ENCODE results near the gene OXCT1.
A peak's percentile ranks its signal among the peaks of the same experiment; 100 is the strongest.

The OXCT1 gene

DNA sequence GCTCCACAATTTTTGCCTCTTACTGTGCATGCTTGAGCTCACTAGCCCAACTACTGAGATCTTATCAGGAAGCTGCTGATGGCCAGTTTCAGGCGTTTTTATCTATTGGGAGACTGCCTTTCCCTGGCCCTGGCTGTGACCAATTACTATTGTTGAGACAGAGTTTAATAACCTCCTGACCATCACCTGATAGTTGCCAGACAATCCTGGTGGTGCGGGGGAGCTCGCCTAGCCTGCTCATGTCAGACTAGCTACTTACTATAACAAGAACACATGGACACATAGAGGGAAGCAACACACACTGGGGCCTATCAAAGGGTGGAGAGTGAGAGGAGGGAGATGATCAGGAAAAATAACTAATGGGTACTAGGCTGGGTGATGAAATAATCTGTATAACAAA, 13.0 kb upstream of the OXCT1 start:
- ATAC-seq (replicated peaks) (no peak), DNase-seq (no peak)
- Mint-ChIP-seq H3K4me3 (no peak overlapping the region), H3K4me1 (no peaks in the 10 kb centered on the region), H3K36me3 (no peaks in the 10 kb centered on the region), H3K27ac (no peak overlapping the region), H3K27me3 (peaks cover 28 to 53% of the 10 kb centered on the region in 2 donors), H3K9me3 (peaks cover 0 to 3% of the 10 kb centered on the region in 2 donors)

DNA sequence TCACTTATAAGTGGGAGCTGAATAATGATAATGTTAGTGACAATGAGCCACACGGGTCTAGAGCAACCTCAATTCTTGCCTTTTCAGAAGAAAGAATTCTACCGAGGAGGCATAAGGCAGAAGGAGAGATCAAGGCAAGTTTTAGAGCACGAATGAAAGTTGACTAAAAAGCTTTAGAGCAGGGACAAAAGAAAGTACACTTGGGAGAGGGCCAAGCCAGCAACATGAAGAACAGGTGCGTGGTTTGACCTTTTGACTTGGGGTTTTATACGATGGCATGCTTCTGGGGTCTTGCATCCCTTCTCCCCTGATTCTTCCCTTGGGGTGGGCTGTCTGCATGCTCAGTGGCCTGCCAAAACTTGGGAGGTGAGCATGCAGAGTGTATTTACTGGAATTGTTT, 12.5 kb upstream of the OXCT1 start:
- DNase-seq, result no peak
- Mint-ChIP-seq H3K27me3 (peaks cover 27 to 48% of the 10 kb centered on the region in 2 donors), H3K4me3 (no peak overlapping the region), H3K9me3 (peaks cover 0 to 3% of the 10 kb centered on the region in 2 donors), H3K4me1 (no peaks in the 10 kb centered on the region), H3K27ac (no peak overlapping the region), H3K36me3 (no peaks in the 10 kb centered on the region)
- no peak for ATAC-seq (replicated peaks)

DNA sequence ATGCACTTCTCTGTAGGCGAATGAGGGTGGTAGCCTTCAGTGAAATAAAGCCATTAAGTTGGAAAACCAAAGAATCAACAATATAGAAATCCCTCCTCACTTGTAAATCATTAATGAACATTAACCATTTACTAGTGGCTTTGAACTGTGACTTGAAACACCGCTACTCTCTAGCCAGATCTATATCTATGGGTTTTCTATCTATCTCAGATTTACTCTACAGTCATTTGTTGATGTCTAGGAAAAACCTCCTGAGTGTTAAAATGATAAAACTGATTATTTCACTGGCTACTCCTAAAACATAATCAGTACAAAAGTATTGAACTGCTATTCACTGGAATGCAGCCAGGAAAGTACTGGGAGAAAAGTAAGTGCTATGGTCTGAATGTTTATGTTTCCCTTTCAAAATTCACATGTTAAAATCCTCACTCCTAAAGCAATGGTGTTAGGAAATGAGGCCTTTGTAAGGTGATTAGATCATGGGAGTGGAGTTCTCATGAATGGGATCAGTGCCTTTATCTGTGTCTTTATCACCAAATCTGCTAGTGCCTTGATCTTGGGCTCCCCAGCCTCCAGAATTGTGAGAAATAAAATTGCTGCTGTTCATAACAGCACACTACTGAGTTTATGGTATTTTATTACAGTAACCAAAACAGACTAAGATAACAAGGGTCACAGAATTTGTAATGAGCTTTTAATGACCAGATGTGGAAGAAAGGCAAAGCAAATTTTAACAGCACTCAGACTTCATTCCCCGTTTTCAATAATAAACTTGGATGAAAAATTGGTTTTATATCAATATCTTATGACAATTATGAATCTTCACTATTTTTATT, 8.6 kb upstream of the OXCT1 start:
- DNase-seq, result no peak
- Mint-ChIP-seq H3K4me3 (no peak overlapping the region), H3K27me3 (peaks cover 19 to 30% of the 10 kb centered on the region in 2 donors), H3K9me3 (peaks cover 0 to 3% of the 10 kb centered on the region in 2 donors), H3K4me1 (no peaks in the 10 kb centered on the region), H3K27ac (no peak overlapping the region), H3K36me3 (no peaks in the 10 kb centered on the region)
- no peak for ATAC-seq (replicated peaks)

DNA sequence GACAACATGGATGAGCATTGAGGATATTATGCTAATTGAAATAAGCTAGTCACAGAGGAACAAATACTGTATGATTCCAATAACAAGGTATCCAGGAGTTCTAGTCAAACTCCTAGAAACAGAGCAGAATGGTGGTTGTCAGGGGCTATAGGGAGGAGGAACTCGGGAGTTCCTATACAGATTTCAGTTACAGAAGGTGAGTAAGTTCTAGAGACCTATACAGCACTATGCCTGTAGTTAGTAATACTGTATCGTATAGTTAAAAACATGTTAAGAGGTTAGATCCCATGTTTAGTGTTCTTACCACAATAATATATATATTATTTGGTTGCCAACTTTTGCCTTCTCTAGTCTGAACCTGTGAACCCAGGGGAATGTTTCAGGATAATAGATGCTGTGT, 7.9 kb upstream of the OXCT1 start:
- H3K4me1 Mint-ChIP-seq, result no peaks in the 10 kb centered on the region
- no peak for ATAC-seq (replicated peaks)
- no peak overlapping the region for H3K4me3 Mint-ChIP-seq
- H3K9me3 Mint-ChIP-seq, result peaks cover 0 to 3% of the 10 kb centered on the region in 2 donors
- H3K36me3 Mint-ChIP-seq, result no peaks in the 10 kb centered on the region
- H3K27me3 Mint-ChIP-seq, result peaks cover 19 to 26% of the 10 kb centered on the region in 2 donors
- no peak for DNase-seq
- no peak overlapping the region for H3K27ac Mint-ChIP-seq

DNA sequence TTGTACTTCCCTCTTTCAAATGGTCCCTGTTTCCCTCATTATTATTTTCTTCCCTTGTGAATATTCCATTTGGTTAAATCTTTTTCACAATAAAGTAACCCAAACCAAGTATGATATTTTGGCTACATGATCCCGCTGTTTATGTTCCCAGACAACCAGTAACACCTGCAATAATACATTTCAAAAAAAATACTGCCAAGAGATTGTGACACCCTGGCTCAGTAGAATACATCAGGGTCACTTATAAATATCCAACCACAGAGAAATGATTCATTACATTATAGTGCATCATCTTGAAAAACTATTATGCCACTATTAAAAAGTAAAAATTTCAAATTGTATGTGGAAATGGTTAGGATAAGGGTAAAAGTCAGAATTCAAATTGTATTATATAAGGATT, 7.2 kb upstream of the OXCT1 start:
- Mint-ChIP-seq H3K27ac (no peak overlapping the region), H3K4me3 (no peak overlapping the region), H3K4me1 (no peaks in the 10 kb centered on the region), H3K27me3 (peaks cover 19 to 24% of the 10 kb centered on the region in 2 donors), H3K9me3 (peaks cover 0 to 3% of the 10 kb centered on the region in 2 donors), H3K36me3 (no peaks in the 10 kb centered on the region)
- DNase-seq, result no peak
- ATAC-seq (replicated peaks), result no peak

DNA sequence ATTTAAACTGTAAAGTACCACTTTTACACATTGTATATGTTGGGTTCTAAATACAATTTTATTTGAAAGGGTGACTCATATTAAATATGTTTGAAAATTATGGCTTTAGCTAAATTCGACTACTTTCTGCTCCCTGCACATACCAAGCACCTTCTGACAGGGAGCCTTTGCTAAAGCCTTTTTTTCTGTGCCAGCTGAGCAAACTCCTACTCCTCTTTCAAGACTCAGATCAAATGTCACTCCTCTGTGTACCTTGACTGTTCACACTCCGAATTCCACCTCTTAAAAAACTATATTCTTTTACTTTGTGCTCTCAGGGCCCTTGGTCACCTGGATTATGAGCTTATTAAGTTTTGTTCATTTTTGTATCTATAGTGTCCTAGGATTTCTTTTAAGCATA, 6.5 kb upstream of the OXCT1 start:
- Mint-ChIP-seq H3K27ac (no peak overlapping the region), H3K9me3 (peaks cover 0 to 3% of the 10 kb centered on the region in 2 donors), H3K4me3 (no peak overlapping the region), H3K4me1 (no peaks in the 10 kb centered on the region), H3K36me3 (no peaks in the 10 kb centered on the region), H3K27me3 (peaks cover 19 to 24% of the 10 kb centered on the region in 2 donors)
- DNase-seq (no peak), ATAC-seq (replicated peaks) (no peak)

DNA sequence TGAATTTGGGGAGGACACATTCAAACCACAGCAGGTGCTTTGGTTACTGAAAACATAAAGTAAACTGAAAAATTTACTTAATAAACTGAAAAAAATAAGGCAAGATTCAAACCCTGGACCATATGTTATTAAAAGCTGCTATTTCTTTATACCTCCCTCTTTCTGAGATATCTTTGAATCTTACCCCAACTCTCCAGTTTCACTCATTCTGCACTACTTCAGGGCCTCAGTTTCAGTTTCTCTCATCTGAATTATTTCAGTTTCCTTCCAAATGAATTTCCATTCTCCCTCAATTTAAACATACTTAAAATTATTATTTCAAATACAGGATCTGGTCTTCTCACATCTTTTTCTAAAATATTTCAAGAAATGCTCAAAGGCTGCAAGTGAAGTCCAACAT, 4.9 kb upstream of the OXCT1 start:
- Mint-ChIP-seq H3K27ac (no peak overlapping the region), H3K4me1 (peaks cover 3 to 10% of the 10 kb centered on the region in 2 donors), H3K36me3 (no peaks in the 10 kb centered on the region), H3K9me3 (peaks cover 0 to under 1% of the 10 kb centered on the region in 2 donors), H3K27me3 (peaks cover 12 to 14% of the 10 kb centered on the region in 2 donors), H3K4me3 (no peak overlapping the region)
- DNase-seq (no peak), ATAC-seq (replicated peaks) (no peak)

DNA sequence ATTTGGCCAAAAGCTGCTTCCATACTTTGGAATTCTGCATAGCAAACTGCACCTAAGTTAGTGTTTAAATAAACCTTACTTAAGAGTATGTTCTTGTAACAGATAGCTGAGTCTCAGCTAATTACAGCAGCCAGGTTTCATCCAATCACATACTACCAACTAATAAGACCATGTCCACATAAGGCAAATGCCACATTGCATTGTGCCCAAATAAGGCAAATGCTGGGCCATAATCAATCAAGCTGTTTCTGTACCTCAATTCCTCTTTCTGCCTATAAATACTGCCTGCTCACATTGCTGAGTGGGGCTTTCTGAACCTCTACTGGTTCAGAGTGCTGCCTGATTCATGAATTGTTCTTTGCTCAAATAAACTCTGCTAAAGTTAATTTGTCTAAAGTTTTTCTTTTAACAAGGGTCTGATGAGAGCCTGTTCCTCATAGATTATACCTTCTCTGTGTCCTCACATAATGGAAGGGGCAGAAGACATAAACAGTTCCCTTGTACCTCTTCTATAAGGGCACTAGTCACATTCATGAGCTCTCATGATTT, 4.4 kb upstream of the OXCT1 start:
- Mint-ChIP-seq H3K36me3 (no peaks in the 10 kb centered on the region), H3K4me1 (peaks cover 3 to 10% of the 10 kb centered on the region in 2 donors), H3K27ac (no peak overlapping the region), H3K4me3 (no peak overlapping the region), H3K27me3 (peaks cover 7 to 9% of the 10 kb centered on the region in 2 donors), H3K9me3 (no peaks in the 10 kb centered on the region)
- ATAC-seq (replicated peaks) (no peak), DNase-seq (no peak)

DNA sequence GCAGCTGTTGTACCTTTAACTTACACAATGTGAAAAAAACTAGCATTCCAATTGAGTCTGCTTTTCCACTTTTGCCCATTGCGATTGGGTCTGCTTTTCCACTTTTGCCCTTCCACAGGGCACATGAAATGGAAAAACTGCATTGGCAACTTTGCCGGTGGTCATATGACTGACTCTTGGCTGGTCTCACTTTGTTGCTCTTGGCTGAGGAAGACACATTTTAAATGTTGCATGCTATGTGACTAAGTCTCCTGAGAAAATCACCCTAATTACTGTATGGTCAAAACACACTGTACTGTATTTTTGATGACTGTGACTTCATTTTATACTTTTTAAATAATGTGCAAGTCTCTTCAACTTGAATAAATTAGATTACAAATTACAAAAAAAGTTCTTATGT, 1.6 kb upstream of the OXCT1 start:
- Mint-ChIP-seq H3K27ac (no peak overlapping the region), H3K27me3 (no peaks in the 10 kb centered on the region), H3K4me3 (no peak overlapping the region), H3K9me3 (no peaks in the 10 kb centered on the region), H3K36me3 (peaks cover 2 to 4% of the 10 kb centered on the region in 2 donors), H3K4me1 (peaks cover 14 to 33% of the 10 kb centered on the region in 2 donors)
- ATAC-seq (replicated peaks), result no peak
- DNase-seq, result no peak

DNA sequence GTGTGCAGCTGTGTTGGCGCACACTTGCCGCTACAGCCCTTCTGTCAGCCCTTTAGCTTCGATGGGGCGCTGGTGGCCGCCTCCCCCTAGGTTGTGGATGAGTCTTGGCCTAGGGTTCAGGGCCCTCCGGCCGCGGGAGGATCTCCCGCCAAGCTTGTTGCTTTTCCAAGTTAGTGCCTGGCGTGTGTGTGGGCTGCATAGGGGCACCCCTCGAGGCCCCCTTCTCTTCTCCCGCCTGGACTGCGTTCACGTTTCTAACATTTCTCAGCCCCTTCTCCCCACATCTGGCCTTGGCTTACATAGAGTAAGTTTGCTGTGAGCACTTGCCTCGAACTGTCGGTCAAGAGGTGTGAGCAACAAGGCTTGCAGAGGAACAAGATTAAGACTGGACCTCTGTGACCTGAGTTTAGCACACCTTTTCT, 413 bp upstream of the OXCT1 start:
- Mint-ChIP-seq H3K9me3 (no peaks in the 10 kb centered on the region), H3K27me3 (no peaks in the 10 kb centered on the region), H3K4me1 (peaks cover 15 to 42% of the 10 kb centered on the region in 2 donors), H3K4me3 (peak overlapping the region; percentile 87 to 92), H3K27ac (peak overlapping the region; percentile 94), H3K36me3 (peaks cover 2 to 4% of the 10 kb centered on the region in 2 donors)
- DNase-seq (no peak), ATAC-seq (replicated peaks) (no peak)

DNA sequence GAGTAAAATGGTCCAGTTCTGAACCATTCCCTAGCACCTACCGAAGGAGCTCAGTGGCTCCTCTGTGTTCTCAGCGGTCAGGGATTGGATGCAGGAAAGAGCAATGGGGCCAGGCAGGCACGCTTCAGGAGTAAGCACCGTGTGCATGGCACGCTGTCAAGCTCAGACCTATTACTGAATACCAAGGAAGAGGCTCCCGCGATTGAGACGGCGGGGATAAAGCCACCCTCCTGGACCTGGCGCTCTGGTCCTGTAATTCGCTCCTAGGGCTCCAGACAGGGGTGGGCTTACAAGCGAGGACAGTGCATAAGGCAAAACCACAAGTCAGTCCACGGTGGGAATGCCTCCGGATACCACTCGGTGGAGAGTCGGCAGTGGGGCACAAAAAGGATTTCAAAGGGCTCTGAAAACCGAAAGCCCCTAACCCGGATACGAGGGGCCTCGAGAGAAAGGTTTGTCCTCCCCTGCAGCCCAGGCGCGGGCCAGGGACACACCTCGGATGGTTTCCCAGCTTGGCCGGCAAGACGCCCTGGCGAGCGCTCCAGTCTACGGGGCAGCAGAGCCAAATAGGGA, 988 bp downstream of the OXCT1 start:
- ATAC-seq (replicated peaks) (no peak), DNase-seq (peak; percentile 4)
- Mint-ChIP-seq H3K27ac (peak overlapping the region; percentile 94), H3K27me3 (no peaks in the 10 kb centered on the region), H3K9me3 (no peaks in the 10 kb centered on the region), H3K4me3 (peak overlapping the region; percentile 87 to 92), H3K36me3 (peaks cover 2 to 4% of the 10 kb centered on the region in 2 donors), H3K4me1 (peaks cover 16 to 56% of the 10 kb centered on the region in 2 donors)

DNA sequence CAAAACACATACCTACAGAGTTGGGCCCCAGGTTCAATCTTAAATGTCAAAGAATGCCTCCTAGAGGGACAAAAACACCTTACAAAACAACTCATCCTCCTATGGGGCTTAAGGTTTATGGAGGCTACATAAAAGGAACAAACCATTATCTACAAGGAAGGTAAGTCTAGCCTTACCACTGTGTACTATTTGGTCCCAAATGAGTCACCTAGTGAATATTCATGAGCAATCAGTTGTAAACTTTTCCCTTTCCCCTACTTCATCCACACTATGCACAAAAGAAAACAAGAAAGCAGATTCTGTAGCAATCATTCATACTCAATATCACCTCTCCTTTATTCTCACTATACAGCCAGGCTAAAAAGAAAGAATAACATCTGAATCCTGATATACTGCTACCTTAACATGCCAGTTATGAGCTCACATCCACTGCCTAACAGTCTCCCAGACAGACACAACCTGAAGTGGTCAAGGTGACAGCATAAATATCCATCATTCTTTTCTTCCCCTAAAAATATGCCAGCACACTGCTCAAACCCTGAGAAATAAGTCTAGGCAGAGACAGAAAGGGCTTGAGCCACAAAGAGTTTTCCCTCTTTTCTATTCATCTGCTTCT, 6.2 kb downstream of the OXCT1 start:
- H3K4me3 Mint-ChIP-seq, result no peak overlapping the region
- DNase-seq (no peak), ATAC-seq (replicated peaks) (peak; percentile 50 to 57)
- no peaks in the 10 kb centered on the region for H3K27me3 Mint-ChIP-seq
- no peaks in the 10 kb centered on the region for H3K9me3 Mint-ChIP-seq
- H3K27ac Mint-ChIP-seq, result no peak overlapping the region
- H3K36me3 Mint-ChIP-seq, result peaks cover 5 to 22% of the 10 kb centered on the region in 2 donors
- peaks cover 22 to 57% of the 10 kb centered on the region in 2 donors for H3K4me1 Mint-ChIP-seq

DNA sequence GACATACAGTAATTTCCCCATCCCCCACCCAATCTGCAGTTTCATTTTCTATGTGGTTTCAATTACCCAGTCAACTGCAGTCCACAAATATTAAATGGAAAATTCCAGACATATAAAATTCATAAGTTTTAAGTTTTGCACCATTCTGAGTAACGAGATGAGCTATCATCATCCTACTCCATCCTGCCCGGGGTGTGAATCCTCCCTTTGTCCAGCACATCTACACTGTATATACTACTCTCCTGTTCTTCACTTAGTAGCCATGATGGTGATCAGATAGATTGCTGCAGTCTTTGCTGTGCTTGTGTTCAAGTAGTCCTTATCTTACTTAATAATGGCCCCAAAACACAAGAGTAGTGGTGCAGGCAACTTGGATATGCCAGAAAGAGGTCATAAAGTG, 11.3 kb downstream of the OXCT1 start:
- Mint-ChIP-seq H3K4me3 (no peak overlapping the region), H3K27ac (peak overlapping the region; percentile 63), H3K27me3 (no peaks in the 10 kb centered on the region), H3K4me1 (peaks cover 10 to 13% of the 10 kb centered on the region in 2 donors), H3K9me3 (no peaks in the 10 kb centered on the region), H3K36me3 (peaks cover 8 to 26% of the 10 kb centered on the region in 2 donors)
- DNase-seq, result no peak
- no peak for ATAC-seq (replicated peaks)

DNA sequence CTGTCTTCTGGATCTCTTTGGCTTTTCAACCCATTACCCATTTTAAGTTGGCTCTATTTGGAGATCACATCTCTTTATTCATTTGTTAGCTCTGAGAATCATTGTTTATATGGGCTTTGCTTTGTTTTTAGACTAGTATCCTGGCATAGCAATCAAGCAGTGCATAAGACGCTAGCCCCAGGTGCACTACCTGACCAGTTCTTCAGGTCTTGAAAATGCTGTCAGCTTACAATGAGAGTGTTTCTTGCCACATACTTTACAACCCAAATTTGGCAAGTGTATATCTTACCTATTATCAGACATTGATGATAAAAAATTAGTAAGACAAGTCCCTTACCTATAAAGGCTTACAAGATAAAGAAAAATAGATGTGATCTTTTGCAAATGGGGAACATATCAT, 12.2 kb downstream of the OXCT1 start:
- H3K4me1 Mint-ChIP-seq, result peaks cover 4% of the 10 kb centered on the region in 2 donors
- H3K4me3 Mint-ChIP-seq, result no peak overlapping the region
- no peaks in the 10 kb centered on the region for H3K9me3 Mint-ChIP-seq
- no peak for DNase-seq
- no peaks in the 10 kb centered on the region for H3K27me3 Mint-ChIP-seq
- no peak overlapping the region for H3K27ac Mint-ChIP-seq
- H3K36me3 Mint-ChIP-seq, result peaks cover 9 to 25% of the 10 kb centered on the region in 2 donors
- ATAC-seq (replicated peaks), result no peak

Data from stimulated activated naive B cell treated with anti-CD40 and anti-IgM and Interleukin-4, amounts not matched to agents 10 μg/mL and 1 μg/mL and 100 μg/mL, for 72 hours (primary cell).